Hepatic stellate cell (primary cell): ENCODE results near the gene NFS1.
"Not testable (repeated sequence)": the region's sequence is repeated elsewhere in the genome, so short reads cannot be mapped to it uniquely, and the experiment has no call there.

Source experiments
- DNase-seq: peaks from one replicate; pipeline ENCODE4 v3.0.0; 2011; ENCODE audit warnings: low spot score

The NFS1 gene

DNA sequence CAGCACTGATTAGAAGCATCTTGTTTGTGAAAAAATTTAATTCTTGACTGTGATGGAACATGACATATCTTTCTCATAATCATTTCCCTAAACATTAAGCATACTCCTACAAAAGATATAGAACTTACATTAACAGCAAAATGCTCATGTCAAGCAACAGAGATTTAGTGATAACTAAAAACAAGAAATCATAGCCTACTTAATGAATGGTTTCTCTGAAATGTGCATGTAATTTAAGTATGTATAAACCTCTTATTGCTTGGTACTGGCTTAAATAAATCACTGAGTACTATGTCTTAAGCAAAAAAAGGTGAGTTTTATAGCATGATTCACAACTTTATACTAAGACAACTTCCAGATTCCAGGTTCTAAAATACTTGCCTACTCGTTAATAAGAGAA lies 9.3 kb upstream of the NFS1 start:
- DNase-seq: no peak

DNA sequence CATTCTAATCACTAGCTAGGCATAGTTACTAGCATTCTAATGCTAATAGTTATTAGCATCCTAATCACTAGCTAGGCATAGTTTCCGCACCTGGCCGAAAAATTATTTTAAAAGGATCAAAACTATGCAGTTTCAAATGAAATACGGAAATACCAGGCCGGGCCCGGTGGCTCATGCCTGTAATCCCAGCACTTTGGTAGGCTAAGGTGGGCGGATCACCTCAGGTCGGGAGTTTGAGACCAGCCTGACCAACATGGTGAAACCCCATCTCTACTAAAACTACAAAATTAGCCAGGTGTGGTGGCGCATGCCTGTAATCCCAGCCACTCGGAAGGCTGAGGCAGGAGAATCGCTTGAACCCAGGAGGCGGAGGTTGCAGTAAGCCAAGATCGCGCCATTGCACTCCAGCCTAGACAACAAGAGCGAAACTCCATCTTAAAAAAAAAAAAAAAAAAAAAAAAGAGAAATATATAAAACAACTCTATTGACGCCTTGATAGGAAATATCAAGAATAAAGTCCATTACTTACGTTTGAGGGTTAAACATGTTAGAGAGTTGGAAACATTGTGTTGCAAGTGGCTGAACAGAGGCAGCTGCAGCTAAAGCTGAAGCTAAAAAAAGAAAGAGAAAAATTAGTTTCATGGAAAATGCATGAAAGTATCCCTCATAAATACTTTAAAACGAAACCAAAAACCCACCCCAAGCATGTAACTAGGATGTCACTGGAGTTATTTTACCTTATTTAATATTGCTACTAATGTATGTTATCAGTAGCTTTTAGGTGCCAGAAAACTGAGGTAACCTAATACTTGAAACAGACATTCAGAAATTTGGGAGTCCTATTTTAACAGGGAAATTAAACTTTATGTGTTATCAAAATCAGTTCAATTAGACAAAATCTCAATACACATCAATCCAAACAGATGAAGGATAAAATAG lies 7.7 kb upstream of the NFS1 start:
- not testable (repeated sequence) for DNase-seq

DNA sequence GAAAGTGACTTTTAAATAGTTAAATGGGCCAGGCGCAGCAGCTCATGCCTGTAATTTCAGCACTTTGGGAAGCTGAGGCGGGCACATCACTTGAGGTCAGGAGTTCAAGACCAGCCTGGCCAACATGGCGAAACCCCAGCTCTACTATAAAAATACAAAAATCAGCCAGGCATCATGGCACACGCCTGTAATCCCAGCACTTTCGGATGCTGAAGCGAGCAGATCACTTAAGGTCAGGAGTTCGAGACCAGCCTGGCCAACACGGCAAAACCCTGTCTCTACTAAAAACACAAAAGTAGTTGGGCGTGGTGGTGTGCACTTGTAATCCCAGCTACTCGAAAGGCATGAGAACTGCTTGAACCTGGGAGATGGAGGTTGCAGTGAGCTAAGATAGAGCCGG lies 6.7 kb upstream of the NFS1 start:
- not testable (repeated sequence) for DNase-seq

DNA sequence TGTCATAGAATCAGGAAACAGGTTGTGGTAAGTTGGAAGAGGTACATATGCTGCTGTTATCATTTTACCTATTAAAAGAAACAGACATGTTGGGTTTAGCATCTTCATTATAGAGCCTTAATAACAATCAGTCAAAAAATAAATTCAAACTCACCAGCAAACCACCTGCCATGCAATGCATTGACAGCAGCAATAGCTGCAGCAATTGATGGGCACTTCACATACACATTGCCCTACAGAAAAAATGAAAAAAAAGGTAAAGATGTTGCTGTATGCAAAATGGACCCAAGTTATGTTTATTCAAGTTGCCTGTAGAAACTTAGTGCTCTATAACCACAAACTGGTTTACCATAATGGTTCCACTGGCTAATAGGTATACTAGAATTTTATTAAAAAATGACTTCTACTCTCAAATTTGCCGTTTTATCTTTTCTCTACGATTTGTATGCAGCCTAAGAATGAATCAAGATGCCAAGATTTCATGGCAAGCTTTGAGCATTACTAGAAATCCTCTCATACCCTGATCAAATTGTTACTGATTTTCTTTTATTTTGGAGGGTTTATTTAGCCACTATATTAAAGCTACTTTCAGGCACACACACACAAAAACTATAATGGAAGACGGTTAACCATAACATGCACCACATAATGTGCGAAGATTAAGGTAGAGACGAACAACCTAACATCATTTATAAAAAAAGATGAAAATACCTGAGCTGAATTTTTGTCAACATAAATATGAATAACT lies 5.5 kb upstream of the NFS1 start:
- no peak for DNase-seq

DNA sequence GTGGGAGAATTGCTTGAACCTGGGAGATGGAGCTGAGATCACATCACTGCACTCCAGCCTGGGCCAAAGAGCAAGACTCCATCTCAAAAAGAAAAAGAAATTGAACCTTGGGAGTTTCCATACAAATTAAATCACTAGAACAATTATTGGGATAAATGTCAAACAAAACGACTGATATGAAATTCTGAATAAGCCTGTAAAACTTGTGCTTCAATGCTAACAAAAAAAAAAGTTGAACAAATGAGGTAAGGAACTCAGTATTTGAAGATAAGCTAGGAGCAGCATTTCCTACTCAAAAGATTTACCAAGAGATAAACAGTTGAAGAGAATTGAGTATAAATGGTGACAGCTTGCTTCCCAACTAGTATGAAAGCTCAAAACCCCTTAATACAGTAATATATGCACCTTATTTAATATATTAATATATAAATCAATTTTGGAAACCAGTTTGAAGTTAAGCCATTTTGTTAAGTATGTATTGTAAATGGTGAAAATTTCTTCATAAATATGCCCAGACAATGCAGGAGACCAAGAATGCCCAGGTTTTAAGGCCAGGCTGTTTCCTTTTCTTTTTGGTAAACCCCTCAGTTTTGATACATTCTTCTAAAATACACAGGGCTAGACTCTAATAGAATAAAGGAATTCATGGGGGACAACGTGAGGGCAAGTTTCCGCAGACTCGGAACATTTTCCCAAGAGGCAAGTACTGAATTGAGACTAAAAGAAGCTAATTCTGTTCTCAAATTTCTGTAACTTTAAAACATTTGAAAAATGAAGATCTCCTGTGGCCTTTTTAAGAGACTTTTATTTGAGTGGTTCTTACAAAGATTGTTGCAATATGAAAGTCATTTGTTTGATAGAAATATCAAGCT lies 3.9 kb upstream of the NFS1 start:
- DNase-seq: no peak

DNA sequence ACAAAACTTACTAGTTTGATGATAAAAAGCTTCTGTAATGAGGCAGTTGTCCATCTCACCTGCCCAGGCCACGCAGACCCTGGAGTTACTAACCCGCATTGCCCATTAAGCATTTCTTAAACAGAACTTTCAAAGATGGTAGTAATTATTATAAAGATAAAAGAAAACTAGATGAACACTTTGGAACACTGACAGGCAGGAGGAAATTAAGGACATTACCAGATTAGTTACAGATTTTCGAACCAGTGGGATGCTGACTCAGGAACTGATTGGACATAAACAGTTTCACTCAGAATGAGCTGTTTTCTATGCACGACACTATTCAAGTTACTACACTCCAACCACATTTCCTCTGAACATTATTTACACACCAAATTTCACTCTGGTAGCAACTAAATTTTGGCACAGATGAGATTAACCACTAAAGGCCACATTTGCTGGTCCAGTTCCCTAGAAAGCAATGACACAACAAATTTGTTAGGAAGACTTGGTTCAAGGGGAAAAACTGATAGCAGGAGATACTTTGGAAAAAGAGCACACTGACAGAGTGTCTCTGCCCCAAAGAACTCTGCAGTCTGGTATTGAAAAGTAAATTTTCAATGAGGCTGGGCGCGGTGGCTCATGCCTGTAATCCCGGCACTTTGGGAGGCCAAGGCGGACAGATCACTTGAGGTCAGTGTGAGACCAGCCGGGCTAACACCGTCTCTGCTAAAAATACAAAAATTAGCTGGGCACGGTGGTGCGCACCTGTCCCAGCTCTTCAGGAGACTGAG lies 3.1 kb upstream of the NFS1 start:
- no peak for DNase-seq

DNA sequence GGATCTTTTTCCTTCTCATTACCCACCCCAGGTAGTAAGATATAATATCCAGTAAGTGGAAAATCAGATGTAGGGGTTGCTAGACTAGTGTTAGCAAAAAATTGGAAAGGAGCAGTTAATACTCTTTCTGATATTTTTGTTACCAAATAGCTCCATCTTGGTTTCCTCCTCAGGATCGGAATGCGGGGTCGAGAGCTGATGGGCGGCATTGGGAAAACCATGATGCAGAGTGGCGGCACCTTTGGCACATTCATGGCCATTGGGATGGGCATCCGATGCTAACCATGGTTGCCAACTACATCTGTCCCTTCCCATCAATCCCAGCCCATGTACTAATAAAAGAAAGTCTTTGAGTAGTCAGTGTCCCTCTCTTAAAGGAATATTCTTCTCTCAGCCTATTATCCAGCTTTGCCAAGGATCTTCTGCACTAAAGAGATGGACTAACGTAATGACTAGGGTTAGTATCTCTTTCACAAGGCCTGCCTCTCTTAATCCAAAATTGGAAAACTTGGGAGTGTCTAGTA lies 1.5 kb upstream of the NFS1 start:
- no peak for DNase-seq

DNA sequence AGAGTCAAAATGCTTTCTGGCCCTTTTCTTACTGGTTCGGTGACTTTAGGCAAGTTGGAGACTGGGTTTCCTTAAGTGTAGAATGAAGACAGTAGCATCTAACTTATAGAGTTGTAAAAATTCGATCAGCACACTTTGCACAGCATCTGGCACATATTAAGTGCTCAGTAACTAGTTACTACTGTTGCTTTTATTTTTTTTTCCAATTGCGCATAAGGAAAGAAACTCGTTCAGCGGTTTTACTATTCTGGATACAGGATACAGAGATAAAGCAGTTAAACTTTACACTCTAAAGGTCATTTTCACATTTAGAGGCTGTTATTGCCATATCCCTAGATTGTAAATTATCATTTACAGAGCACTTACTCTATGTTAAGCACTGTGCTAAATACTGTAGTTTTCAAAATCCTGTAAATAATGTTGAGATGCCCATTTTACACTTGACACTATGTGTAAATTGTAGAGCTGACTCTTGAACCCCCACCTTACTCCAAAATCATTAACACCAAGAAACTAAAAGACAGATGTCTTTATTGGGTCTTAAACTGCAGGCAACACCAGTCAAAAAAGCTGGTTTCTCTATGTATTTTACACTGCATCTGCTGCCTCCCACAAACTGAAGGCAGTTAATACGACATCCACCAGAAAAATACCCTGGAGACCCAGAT lies 939 bp upstream of the NFS1 start:
- DNase-seq: no peak

DNA sequence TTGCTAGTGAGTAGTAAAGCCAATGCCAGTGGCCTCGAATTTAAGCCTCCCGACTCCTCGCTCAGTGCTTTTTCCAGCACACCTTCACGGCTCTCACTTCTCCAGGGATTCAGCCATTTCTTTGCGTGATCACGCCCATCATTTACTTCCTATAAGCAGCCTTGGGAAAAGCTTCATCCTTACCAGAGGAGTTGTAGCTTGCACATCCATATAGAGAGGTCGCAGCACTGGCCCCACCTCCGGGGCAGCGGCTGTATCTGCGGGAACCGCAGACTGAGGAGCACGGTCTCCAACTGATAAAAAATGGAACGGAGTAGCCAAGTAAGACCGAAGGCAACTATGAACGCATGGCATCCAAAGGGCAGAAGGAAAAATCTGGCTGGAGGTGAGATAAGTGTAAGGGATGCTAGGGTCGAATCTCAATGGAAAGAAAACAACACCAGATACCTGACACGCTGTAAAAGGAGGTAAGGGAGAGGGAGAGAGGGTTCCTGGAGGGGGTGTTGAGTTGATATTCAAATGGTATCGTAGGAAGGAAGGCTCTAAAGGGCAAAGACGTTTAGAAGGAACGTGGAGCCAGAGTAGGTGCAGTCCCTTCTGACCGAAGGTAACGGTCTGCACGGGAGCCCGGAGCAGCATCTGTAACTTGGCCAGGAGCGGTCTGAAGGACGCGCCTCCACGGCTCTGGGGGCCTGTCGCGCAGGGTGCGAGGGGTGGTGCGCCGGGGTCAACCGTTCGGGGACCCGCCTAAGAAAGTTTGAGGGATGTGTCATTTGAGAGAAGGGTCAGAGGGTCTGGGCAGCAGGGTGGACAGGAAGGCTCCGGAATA lies 640 bp downstream of the NFS1 start:
- DNase-seq: peak; percentile 31

DNA sequence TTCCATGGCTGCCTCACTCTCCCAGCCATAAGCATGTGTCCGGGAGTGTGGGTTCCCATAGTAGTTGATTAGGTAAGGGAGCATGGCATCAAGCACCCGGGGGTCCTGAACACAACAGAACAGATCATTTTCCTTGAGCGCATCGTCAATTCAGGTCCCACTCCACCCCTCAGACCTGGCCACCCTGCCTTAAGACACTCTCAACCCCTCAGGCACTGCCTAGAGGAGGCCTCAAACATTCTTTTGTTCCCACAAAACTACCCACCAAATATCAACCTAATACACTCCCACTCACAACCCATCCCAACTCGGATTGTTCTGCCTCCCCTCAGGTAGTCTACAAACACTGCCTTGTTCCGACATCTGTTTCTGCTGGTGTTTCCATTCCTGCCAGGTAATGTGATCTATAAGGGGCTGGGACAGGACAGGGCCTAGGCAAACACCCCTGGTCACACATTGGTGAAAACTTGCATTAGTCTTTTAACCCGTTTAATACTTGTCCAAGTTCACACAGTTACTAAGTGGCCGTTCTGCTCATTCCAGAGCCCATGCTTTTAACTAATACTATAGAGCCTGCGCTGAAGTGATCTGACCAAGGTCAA lies 1.4 kb downstream of the NFS1 start:
- no peak for DNase-seq

DNA sequence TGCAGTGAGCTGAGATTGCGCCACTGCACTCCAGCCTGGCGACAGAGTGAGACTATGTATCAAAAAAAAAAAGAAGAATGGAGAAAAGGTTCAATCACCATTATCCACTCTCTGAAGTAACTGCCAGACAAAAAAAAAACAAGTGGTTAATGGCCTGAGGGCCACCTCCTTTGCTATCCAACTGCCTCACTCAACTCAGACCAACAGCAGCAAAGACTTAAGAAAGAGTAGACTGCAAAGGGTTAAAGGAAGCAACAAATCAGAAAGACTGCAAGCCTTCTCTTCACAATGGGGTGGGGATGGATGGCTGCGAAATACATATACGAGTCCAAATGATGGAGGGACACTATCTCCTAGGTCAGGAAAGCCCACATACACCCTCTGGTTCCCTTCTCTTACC lies 3.2 kb downstream of the NFS1 start:
- no peak for DNase-seq

DNA sequence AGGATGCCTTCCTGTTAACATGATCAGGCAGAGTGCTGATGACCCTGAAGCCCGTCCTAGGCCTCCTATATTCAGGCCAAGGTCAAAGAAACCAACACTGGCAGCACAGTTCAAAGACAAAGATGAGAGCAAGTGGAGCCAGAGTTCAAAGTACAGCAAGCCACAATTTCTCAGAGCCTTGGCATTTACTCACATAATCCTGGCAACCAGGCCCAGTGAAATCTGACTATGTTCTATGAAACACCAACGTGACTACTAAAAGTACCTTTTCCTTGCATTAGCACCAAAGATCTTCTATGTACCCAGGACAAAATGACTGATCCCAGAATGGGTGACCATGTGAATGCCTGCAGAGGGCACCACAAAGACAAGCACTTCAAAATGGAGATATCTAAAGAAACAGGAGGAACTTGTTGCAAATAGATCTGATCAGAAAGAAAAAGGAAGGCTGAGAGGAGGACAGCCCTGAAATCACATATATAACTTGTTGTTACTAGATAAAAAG lies 3.9 kb downstream of the NFS1 start:
- no peak for DNase-seq

DNA sequence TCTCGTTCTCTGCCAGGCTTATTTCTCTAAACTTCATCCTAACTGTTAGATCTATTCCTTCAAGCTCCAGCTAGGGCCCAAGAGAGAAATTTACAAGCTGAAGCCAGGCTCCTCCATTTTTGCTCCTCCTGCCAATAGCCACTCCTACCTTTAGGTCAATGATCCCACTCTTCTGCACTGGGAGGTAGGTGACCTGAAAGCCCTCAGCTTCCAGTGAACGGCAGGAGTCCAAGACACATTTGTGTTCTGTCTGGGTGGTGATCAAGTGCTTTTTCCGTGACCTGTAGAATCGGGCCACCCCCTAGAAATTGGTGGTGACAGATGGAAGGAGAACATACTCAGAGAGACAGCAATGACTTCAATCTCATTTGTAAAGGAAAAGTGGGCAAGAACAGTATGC lies 8.9 kb downstream of the NFS1 start:
- no peak for DNase-seq

DNA sequence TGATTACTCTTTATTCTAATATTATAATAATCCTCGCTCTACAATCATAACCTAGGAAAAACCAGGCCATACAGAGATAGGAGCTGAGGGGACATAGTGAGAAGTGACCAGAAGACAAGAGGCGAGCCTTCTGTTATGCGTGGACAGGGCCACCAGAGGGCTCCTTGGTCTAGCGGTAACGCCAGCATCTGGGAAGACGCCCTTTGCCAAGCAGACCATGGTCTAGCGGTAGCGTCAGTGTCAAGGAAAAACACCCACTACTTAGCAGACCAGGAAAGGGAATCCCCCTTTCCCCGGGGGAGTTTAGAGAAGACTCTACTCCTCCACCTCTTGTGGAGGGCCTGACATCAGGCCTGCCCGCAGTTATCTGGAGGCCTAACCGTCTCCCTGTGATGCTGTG lies 12.3 kb downstream of the NFS1 start:
- not testable (repeated sequence) for DNase-seq

DNA sequence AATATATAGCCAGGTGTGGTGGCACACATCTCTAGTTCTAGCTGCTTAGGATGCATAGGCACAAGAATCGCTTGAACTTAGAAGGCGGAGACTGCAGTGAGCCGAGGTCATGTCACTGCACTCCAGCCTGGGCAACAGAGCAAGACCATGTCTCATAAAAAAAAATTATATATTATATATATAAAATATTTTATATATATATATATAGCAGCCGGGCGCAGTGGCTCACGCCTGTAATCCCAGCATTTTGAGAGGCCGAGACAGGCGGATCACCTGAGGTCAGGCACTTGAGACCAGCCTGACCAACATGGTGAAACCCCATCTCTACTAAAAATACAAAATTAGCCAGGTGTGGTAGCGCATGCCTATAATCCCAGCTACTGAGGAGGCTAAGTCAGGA lies 13.8 kb downstream of the NFS1 start:
- not testable (repeated sequence) for DNase-seq

DNA sequence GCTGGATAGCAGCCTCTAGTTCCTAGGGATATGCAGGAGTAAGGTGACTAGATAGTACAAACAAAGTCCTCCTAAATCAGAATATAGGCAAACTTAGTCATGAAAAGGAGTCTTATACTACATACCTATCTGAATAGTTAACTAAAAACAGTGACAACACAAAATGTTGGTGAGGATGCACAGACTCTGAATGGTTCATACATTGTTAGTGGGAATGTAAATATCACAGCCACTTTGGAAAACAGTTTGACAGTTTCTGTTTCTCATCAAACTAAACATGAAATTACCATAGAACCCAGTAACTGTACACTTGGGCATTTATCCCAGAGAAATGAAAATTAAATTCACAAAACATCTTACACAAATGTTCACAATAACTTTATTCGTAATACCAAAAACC lies 17.2 kb downstream of the NFS1 start:
- DNase-seq: no peak

DNA sequence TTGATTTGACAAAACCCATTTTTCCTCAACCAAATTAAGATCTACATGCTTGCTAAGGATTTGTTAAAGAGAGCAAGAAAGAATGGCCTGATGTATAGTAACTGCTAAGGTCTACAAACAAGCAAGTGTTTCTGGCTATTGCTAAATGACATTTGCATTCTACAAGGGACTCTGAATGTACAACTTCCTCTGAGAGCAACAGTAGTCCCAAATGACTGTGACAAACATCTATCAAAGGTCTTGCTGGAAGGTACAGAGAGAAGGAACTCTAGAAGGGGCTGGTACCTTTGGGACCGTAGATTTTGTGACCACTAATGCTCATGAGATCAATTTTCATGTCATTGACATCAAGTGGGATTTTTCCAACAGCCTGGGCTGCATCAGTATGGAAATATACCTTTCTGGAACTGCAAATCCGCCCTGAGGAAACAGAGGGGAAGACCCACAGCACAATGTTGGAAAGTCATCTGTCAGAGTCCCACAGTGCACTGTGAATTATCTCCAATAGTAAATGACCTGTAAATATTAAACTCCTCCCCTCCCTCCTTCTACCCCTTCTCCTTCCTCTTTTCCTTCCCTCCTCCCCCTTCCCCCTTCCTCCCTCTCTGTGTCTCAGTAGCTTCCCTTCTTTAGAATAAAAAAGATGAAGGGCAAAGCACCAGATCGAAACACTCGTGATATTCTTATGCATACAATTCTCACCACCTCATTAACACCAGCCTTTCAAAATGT lies 18.5 kb downstream of the NFS1 start:
- DNase-seq: no peak

DNA sequence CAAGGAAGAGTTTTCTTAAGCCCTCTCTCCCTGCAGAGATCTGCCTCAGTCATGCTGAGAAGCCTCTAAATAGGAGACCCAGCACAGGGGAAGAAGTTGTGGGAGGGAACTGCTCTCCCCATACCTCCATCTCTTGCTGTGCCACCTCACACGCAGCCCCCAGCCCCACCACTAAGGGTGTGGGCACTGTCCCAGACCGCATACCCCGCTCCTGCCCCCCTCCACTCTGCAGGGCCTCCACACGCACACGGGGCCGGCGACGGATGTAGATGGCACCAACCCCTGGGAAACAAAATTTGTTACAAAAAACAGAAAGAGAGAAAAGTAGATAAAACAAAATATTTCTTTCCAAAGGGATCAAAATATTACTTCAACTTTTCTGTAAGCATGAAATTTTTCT lies 24.2 kb downstream of the NFS1 start:
- no peak for DNase-seq

DNA sequence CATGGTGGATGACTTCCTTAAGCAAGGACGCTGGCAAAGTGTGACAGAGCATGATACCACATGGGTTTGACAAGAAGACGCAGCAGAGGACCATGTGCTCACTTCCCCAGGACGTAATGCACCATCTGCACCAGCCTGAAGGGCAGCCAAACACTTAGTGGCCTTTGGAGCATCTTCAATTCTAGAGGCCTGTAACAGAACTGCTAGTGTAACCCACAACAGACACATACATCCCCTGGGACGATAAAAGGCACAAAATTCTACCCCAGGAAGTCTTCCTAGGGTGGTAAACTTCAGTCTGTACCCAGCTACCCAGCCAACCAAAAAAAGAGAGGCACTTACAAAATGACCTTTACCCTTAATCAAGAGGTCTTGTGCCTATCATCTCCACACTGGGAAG lies 25.3 kb downstream of the NFS1 start:
- no peak for DNase-seq
